Osteoblast (primary cell): ENCODE results near the gene RILP. TPM values are rescaled to one million over a fixed set of nuclear protein-coding genes. Genes with fewer than 3 reads are reported as not detected.

Experiments used
- DNase-seq: peaks from one replicate; pipeline ENCODE4 v3.0.0; 2011; ENCODE audit warnings: low spot score, mixed read lengths; ENCODE audit not compliant: insufficient read length; ENCODE audit errors: missing footprints
- H2AFZ ChIP-seq: 2 replicates; pipeline ENCODE4 v1.6.0; 2011; ENCODE audit warnings: mild to moderate bottlenecking, low read length
- H3K27ac ChIP-seq: 2 replicates; pipeline ENCODE4 v1.5.1; 2011; ENCODE audit warnings: mild to moderate bottlenecking, low read depth, low read length, moderate library complexity
- H3K27me3 ChIP-seq: 2 replicates; pipeline ENCODE4 v1.6.0; 2012; ENCODE audit warnings: mild to moderate bottlenecking, control low read depth, inconsistent platforms, low read length, moderate library complexity; ENCODE audit not compliant: insufficient read depth
- H3K36me3 ChIP-seq: 2 replicates; pipeline ENCODE4 v1.5.1; 2011; ENCODE audit warnings: mild to moderate bottlenecking, low read length, control low read depth, moderate library complexity; ENCODE audit not compliant: insufficient read depth
- H3K4me1 ChIP-seq: 2 replicates; pipeline ENCODE4 v1.5.1; 2011; ENCODE audit warnings: mild to moderate bottlenecking, low read length, control low read depth, moderate library complexity; ENCODE audit not compliant: insufficient read depth
- H3K4me2 ChIP-seq: 2 replicates; pipeline ENCODE4 v1.6.0; 2011; ENCODE audit warnings: mild to moderate bottlenecking, low read length; ENCODE audit not compliant: insufficient read depth
- H3K4me3 ChIP-seq: fragments of 200-600 bp; sonication (generic); 3 replicates; pipeline ENCODE4 v1.5.1; 2012; ENCODE audit warnings: mild to moderate bottlenecking, low read length, inconsistent platforms; ENCODE audit not compliant: insufficient read depth
- H3K79me2 ChIP-seq: 2 replicates; pipeline ENCODE4 v1.6.0; 2012; ENCODE audit warnings: mild to moderate bottlenecking, low read length, control low read depth, inconsistent platforms; ENCODE audit not compliant: insufficient read depth
- H3K9me3 ChIP-seq: 2 replicates; pipeline ENCODE4 v1.5.1; 2011; ENCODE audit warnings: low read depth, low read length, control low read depth
- H4K20me1 ChIP-seq: 2 replicates; pipeline ENCODE4 v1.6.0; 2012; ENCODE audit warnings: mild to moderate bottlenecking, low read length, control low read depth; ENCODE audit not compliant: insufficient read depth
- total RNA-seq: library from RNA; depleted of rRNA; stranded (reverse); fragments of >200 nt; gene quantifications from 2 replicates; pipeline ENCODE4 v1.2.3, GENCODE V29; 2012
- TF ChIP-seq, protein P1 (sequence below): IDR thresholded peaks from 2 replicates; pipeline ENCODE4 v1.5.1; 2011; ENCODE audit warnings: mild to moderate bottlenecking, low read depth, low read length, moderate library complexity; ENCODE audit errors: extremely low read depth

Gene RILP
- total RNA-seq, 1 donor = 11.6 TPM

- Histone ChIP-seq H3K27me3 (no peaks in the 10 kb centered on the region), H3K36me3 (peaks cover 22% of the 10 kb centered on the region), H3K27ac (no peak overlapping the region), H3K4me3 (no peak overlapping the region), H3K79me2 (no peaks in the 10 kb centered on the region), H3K9me3 (no peaks in the 10 kb centered on the region), H3K4me1 (peaks cover 4% of the 10 kb centered on the region), H3K4me2 (peak overlapping the region; percentile 38), H4K20me1 (peaks cover 3% of the 10 kb centered on the region), H2AFZ (peak overlapping the region; percentile 56)
- DNase-seq = peak; percentile 93
- TF ChIP-seq, protein P1, sequence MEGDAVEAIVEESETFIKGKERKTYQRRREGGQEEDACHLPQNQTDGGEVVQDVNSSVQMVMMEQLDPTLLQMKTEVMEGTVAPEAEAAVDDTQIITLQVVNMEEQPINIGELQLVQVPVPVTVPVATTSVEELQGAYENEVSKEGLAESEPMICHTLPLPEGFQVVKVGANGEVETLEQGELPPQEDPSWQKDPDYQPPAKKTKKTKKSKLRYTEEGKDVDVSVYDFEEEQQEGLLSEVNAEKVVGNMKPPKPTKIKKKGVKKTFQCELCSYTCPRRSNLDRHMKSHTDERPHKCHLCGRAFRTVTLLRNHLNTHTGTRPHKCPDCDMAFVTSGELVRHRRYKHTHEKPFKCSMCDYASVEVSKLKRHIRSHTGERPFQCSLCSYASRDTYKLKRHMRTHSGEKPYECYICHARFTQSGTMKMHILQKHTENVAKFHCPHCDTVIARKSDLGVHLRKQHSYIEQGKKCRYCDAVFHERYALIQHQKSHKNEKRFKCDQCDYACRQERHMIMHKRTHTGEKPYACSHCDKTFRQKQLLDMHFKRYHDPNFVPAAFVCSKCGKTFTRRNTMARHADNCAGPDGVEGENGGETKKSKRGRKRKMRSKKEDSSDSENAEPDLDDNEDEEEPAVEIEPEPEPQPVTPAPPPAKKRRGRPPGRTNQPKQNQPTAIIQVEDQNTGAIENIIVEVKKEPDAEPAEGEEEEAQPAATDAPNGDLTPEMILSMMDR = no peak
Measured at GRCh38 chr17:1617620-1618174, 32.0 kb downstream of the RILP start.

- no peak overlapping the region for H3K4me2 ChIP-seq
- H2AFZ ChIP-seq = no peak overlapping the region
- no peaks in the 10 kb centered on the region for H3K79me2 ChIP-seq
- H4K20me1 ChIP-seq = peaks cover 3% of the 10 kb centered on the region
- no peak overlapping the region for H3K27ac ChIP-seq
- no peak overlapping the region for H3K4me3 ChIP-seq
- H3K36me3 ChIP-seq = peaks cover 27% of the 10 kb centered on the region
- peaks cover 4% of the 10 kb centered on the region for H3K4me1 ChIP-seq
- H3K27me3 ChIP-seq = no peaks in the 10 kb centered on the region
- no peaks in the 10 kb centered on the region for H3K9me3 ChIP-seq
- peak; percentile 58 for DNase-seq
- TF ChIP-seq, protein P1 = no peak
Measured at GRCh38 chr17:1616101-1616500, 33.6 kb downstream of the RILP start.

GRCh38 chr17:1612400-1612799 is 37.3 kb downstream of the RILP start:
- H3K36me3 ChIP-seq = peaks cover 23% of the 10 kb centered on the region
- H4K20me1 ChIP-seq = no peaks in the 10 kb centered on the region
- no peak overlapping the region for H3K4me2 ChIP-seq
- TF ChIP-seq, protein P1 = no peak
- peaks cover 2% of the 10 kb centered on the region for H3K4me1 ChIP-seq
- no peak overlapping the region for H3K27ac ChIP-seq
- no peak for DNase-seq
- no peaks in the 10 kb centered on the region for H3K9me3 ChIP-seq
- no peak overlapping the region for H2AFZ ChIP-seq
- H3K27me3 ChIP-seq = no peaks in the 10 kb centered on the region
- H3K79me2 ChIP-seq = no peaks in the 10 kb centered on the region
- no peak overlapping the region for H3K4me3 ChIP-seq

DNA sequence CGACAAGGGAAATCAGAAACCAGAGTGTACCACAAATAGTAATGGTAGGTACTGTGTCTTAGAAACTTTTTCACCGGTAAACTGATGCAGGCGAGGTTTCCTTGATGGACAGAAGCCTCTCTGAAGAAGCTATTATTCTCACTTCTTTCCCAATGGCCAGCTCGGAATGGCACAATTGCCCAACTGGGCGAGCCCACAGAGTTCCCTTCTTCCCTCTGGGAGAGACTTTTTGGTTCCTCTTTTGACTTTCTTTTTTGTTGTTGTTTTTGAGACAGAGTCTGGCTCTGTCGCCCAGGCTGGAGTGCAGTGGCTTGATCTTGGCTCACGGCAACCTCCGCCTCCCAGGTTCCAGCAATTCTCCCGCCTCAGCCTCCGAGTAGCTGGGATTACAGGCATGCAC is 38.0 kb downstream of the RILP start:
- DNase-seq = peak; percentile 48
- H3K9me3 ChIP-seq = no peaks in the 10 kb centered on the region
- TF ChIP-seq, protein P1 = no peak

More for the DNA sequence above, 38.0 kb downstream of the RILP start:
- Histone ChIP-seq H3K4me1 (peaks cover 7% of the 10 kb centered on the region), H3K4me2 (no peak overlapping the region), H3K36me3 (peaks cover 21% of the 10 kb centered on the region), H3K79me2 (no peaks in the 10 kb centered on the region), H3K27me3 (no peaks in the 10 kb centered on the region), H3K27ac (no peak overlapping the region), H2AFZ (no peak overlapping the region), H3K4me3 (no peak overlapping the region), H4K20me1 (no peaks in the 10 kb centered on the region)
